GM23338 (cell line): ENCODE results near the gene HLA-DQB1. TPM values are rescaled to one million over a fixed set of nuclear protein-coding genes. Genes with fewer than 3 reads are reported as not detected.

Source experiments
- ATAC-seq: fragments of 200-7000 bp; cut with Tn5 transposase; 3 replicates; pipeline ENCODE4 v1.9.1; 2020
- DNase-seq: peaks from one replicate; pipeline ENCODE4 v3.0.0-alpha.2; 2015; ENCODE audit warnings: low spot score
- H2AFZ ChIP-seq: fragments of 200-600 bp; sonication (generic); 2 replicates; pipeline ENCODE4 v1.8.0; 2016; ENCODE audit warnings: antibody characterized with exemption, mild to moderate bottlenecking, moderate library complexity
- H3F3A ChIP-seq: fragments of 200-600 bp; sonication (generic); replicated peaks from 2 replicates; pipeline ENCODE4 v1.8.0; 2017; ENCODE audit warnings: antibody characterized with exemption, mixed run types, low read depth
- H3K27ac ChIP-seq: fragments of 200-600 bp; sonication (generic); 2 replicates; pipeline ENCODE4 v1.6.1; 2016; ENCODE audit warnings: low read depth
- H3K27me3 ChIP-seq: fragments of 200-600 bp; sonication (generic); 2 replicates; pipeline ENCODE4 v1.8.0; 2016; ENCODE audit warnings: mild to moderate bottlenecking, mixed run types, moderate library complexity; ENCODE audit not compliant: insufficient read depth
- H3K36me3 ChIP-seq: fragments of 200-600 bp; sonication (generic); 2 replicates; pipeline ENCODE4 v1.8.0; 2016; ENCODE audit warnings: mild to moderate bottlenecking; ENCODE audit not compliant: insufficient read depth
- H3K4me1 ChIP-seq: fragments of 200-600 bp; sonication (generic); 2 replicates; pipeline ENCODE4 v1.8.0; 2016; ENCODE audit warnings: mild to moderate bottlenecking, moderate library complexity; ENCODE audit not compliant: insufficient read depth
- H3K4me2 ChIP-seq: fragments of 200-600 bp; sonication (generic); 2 replicates; pipeline ENCODE4 v1.7.1; 2017; ENCODE audit warnings: mixed run types
- H3K4me3 ChIP-seq: fragments of 200-600 bp; sonication (generic); 2 replicates; pipeline ENCODE4 v1.6.1; 2016; ENCODE audit warnings: mixed run types
- H3K79me2 ChIP-seq: fragments of 200-600 bp; sonication (generic); replicated peaks from 2 replicates; pipeline ENCODE4 v1.8.0; 2017; ENCODE audit warnings: mild to moderate bottlenecking; ENCODE audit not compliant: insufficient read depth
- H3K9me2 ChIP-seq: fragments of 200-600 bp; sonication (generic); 2 replicates; pipeline ENCODE4 v1.8.0; 2017; ENCODE audit not compliant: insufficient read depth
- H4K20me1 ChIP-seq: fragments of 200-600 bp; sonication (generic); replicated peaks from 2 replicates; pipeline ENCODE4 v1.8.0; 2017; ENCODE audit warnings: mild to moderate bottlenecking; ENCODE audit not compliant: insufficient read depth
- H3K27ac Mint-ChIP-seq: 2 replicates; pipeline ENCODE4 v1.8.0; 2020; ENCODE audit warnings: inconsistent platforms, mild to moderate bottlenecking, moderate library complexity, mixed read lengths
- H3K27me3 Mint-ChIP-seq: 3 replicates; pipeline ENCODE4 v1.8.0; 2022; ENCODE audit warnings: low read depth, mild to moderate bottlenecking, moderate library complexity, mixed read lengths, inconsistent platforms; ENCODE audit not compliant: insufficient read depth, poor library complexity
- H3K36me3 Mint-ChIP-seq: 3 replicates; pipeline ENCODE4 v1.8.0; 2021; ENCODE audit warnings: low read depth, mild to moderate bottlenecking, inconsistent platforms, moderate library complexity, mixed read lengths
- H3K4me1 Mint-ChIP-seq: 3 replicates; pipeline ENCODE4 v1.8.0; 2020; ENCODE audit warnings: mild to moderate bottlenecking, inconsistent platforms, mixed read lengths
- H3K4me3 Mint-ChIP-seq: 3 replicates; pipeline ENCODE4 v1.8.0; 2021; ENCODE audit warnings: moderate library complexity, mild to moderate bottlenecking, inconsistent platforms, mixed read lengths
- H3K9me3 Mint-ChIP-seq: 3 replicates; pipeline ENCODE4 v1.8.0; 2020; ENCODE audit warnings: moderate library complexity, mild to moderate bottlenecking, inconsistent platforms, mixed read lengths
- CREB1 ChIP-seq: fragments of 250-450 bp; sonication (Bioruptor Pico); IDR thresholded peaks from 2 replicates; pipeline ENCODE4 v1.5.0; 2020; ENCODE audit warnings: low read depth, mild to moderate bottlenecking, moderate library complexity
- CTCF ChIP-seq, 2 experiments: fragments of 200-600 bp in 1 of 2; sonication (generic) in 1 of 2; conservative IDR thresholded peaks; 2 replicates each; pipeline versions ENCODE4 v1.5.1 to v1.6.1; 2016 to 2017; ENCODE audit warnings: antibody characterized with exemption in 2 of 2, low read depth in 2 of 2, mild to moderate bottlenecking in 2 of 2, moderate library complexity in 1 of 2
- ETS1 ChIP-seq: IDR thresholded peaks from 2 replicates; pipeline ENCODE4 v1.6.1; 2016; ENCODE audit warnings: antibody characterized with exemption
- EZH2 ChIP-seq: fragments of 200-600 bp; sonication (generic); IDR thresholded peaks from one replicate; pipeline ENCODE4 v1.8.0; 2017; ENCODE audit warnings: antibody characterized with exemption, mild to moderate bottlenecking, low read depth; ENCODE audit not compliant: unreplicated experiment
- EZH2phosphoT487 ChIP-seq: fragments of 200-600 bp; sonication (generic); IDR thresholded peaks from one replicate; pipeline ENCODE4 v1.8.1; 2018; ENCODE audit warnings: antibody characterized with exemption; ENCODE audit not compliant: unreplicated experiment
- JUNB ChIP-seq: IDR thresholded peaks from one replicate; pipeline ENCODE4 v1.6.1; 2016; ENCODE audit warnings: antibody characterized with exemption; ENCODE audit not compliant: unreplicated experiment
- NANOG ChIP-seq: IDR thresholded peaks from 2 replicates; pipeline ENCODE4 v1.6.1; 2016; ENCODE audit warnings: antibody characterized with exemption, borderline replicate concordance
- POLR2AphosphoS5 ChIP-seq: IDR thresholded peaks from 2 replicates; pipeline ENCODE4 v1.6.1; 2016; ENCODE audit warnings: antibody characterized with exemption, low read depth
- ZNF114 ChIP-seq: fragments of 250-450 bp; sonication (Bioruptor Pico); IDR thresholded peaks from 2 replicates; pipeline ENCODE4 v1.5.0; 2020; ENCODE audit warnings: mild to moderate bottlenecking, moderate library complexity
- ZNF331 ChIP-seq: fragments of 250-450 bp; sonication (Bioruptor Pico); IDR thresholded peaks from 2 replicates; pipeline ENCODE4 v1.5.0; 2020; ENCODE audit warnings: low read depth, mild to moderate bottlenecking, moderate library complexity
- ZNF462 ChIP-seq: fragments of 250-450 bp; sonication (Bioruptor Pico); IDR thresholded peaks from 2 replicates; pipeline ENCODE4 v1.5.0; 2020; ENCODE audit warnings: mild to moderate bottlenecking, moderate library complexity
- polyA plus RNA-seq: library from polyadenylated mRNA; unstranded; fragments of >200 nt; fragmentation: Nextera tagmentation; extraction: Ambion mirVana; gene quantifications from 2 replicates; pipeline ENCODE4 v1.2.1, GENCODE V29; 2016
- total RNA-seq: library from RNA; depleted of rRNA; stranded (reverse); fragments of >200 nt; shearing (Covaris generic); gene quantifications from 2 replicates; pipeline ENCODE4 v1.2.3, GENCODE V29; 2014

The HLA-DQB1 gene
- total and polyA plus RNA-seq, 2 experiments from 2014 or later = 5.7 to 6.5 TPM

- Histone ChIP-seq H3K79me2 (no peaks in the 10 kb centered on the region), H4K20me1 (no peaks in the 10 kb centered on the region), H3K4me2 (no peak overlapping the region), H3K27me3 (no peaks in the 10 kb centered on the region), H3K4me3 (no peak overlapping the region), H2AFZ (no peak overlapping the region), H3F3A (no peaks in the 10 kb centered on the region), H3K9me2 (no peaks in the 10 kb centered on the region), H3K27ac (no peak overlapping the region), H3K36me3 (no peaks in the 10 kb centered on the region), H3K4me1 (no peaks in the 10 kb centered on the region)
- H3K27ac Mint-ChIP-seq = no peak overlapping the region
- H3K9me3 Mint-ChIP-seq = no peaks in the 10 kb centered on the region
- TF ChIP-seq CTCF (conservative IDR thresholded peaks at IDR 0.05; ENCODE audit: low read depth in 2 of 2) = no peak
- TF ChIP-seq CREB1 (CRISPR knock-in tag) = no peak
- TF ChIP-seq ZNF114 = no peak
- no peak for TF ChIP-seq POLR2AphosphoS5
- no peak for TF ChIP-seq EZH2phosphoT487
- no peak for TF ChIP-seq JUNB
- ATAC-seq (no peak), DNase-seq (no peak)
- H3K36me3 Mint-ChIP-seq = no peaks in the 10 kb centered on the region
- H3K27me3 Mint-ChIP-seq = no peaks in the 10 kb centered on the region
- H3K4me1 Mint-ChIP-seq = peaks cover 11% of the 10 kb centered on the region
- no peak overlapping the region for H3K4me3 Mint-ChIP-seq
These were observed 41.9 kb downstream of the HLA-DQB1 start for GRCh38 chr6:32624565-32624964.

GRCh38 chr6:32623693-32624092 is 42.8 kb downstream of the HLA-DQB1 start:
- peaks cover 11% of the 10 kb centered on the region for H3K4me1 Mint-ChIP-seq
- Histone ChIP-seq H3K79me2 (no peaks in the 10 kb centered on the region), H3K4me2 (no peak overlapping the region), H3K36me3 (no peaks in the 10 kb centered on the region), H3K27me3 (no peaks in the 10 kb centered on the region), H4K20me1 (no peaks in the 10 kb centered on the region), H2AFZ (no peak overlapping the region), H3K4me1 (no peaks in the 10 kb centered on the region), H3F3A (no peaks in the 10 kb centered on the region), H3K27ac (no peak overlapping the region), H3K4me3 (no peak overlapping the region), H3K9me2 (no peaks in the 10 kb centered on the region)
- no peaks in the 10 kb centered on the region for H3K27me3 Mint-ChIP-seq
- no peak overlapping the region for H3K4me3 Mint-ChIP-seq
- H3K27ac Mint-ChIP-seq = no peak overlapping the region
- no peaks in the 10 kb centered on the region for H3K9me3 Mint-ChIP-seq
- no peak for ATAC-seq
- H3K36me3 Mint-ChIP-seq = no peaks in the 10 kb centered on the region
- no peak for DNase-seq
- TF ChIP-seq CTCF (conservative IDR thresholded peaks at IDR 0.05; ENCODE audit: low read depth in 2 of 2) (no peak), ZNF331 (CRISPR knock-in tag) (no peak), JUNB (no peak), EZH2phosphoT487 (no peak), ZNF462 (CRISPR knock-in tag) (no peak), EZH2 (no peak), NANOG (no peak), CREB1 (CRISPR knock-in tag) (no peak), ETS1 (no peak)
